ENCODE measurements around the gene NDST1.

- TF ChIP-seq CTCF (IDR thresholded peaks at IDR 0.05) (no peak), POLR2A (IDR thresholded peaks at IDR 0.05) (no peak)
These were observed 13.5 kb downstream of the NDST1 start for GRCh38 chr5:150521522-150521817.
